K562 (cell line): ENCODE data around the gene UQCC2. TPM values are rescaled to one million over a fixed set of nuclear protein-coding genes. Genes with fewer than 3 reads are reported as not detected.

Experiments
- CBFA2T2 ChIP-seq: fragments of 450-650 bp; conservative IDR thresholded peaks from 2 replicates; pipeline ENCODE4 v1.6.1; 2017; ENCODE audit warnings: mild to moderate bottlenecking
- FOXA1 ChIP-seq: fragments of 450-650 bp; IDR thresholded peaks from 2 replicates; pipeline ENCODE4 v1.6.1; 2016; ENCODE audit warnings: mild to moderate bottlenecking, borderline replicate concordance
- GATAD2A ChIP-seq: fragments of 450-650 bp; IDR thresholded peaks from 2 replicates; pipeline ENCODE4 v1.6.1; 2017
- NBN ChIP-seq: fragments of 450-650 bp; IDR thresholded peaks from 2 replicates; pipeline ENCODE4 v1.6.1; 2016; ENCODE audit warnings: low read depth, mild to moderate bottlenecking
- NEUROD1 ChIP-seq: fragments of 150-350 bp; IDR thresholded peaks from 2 replicates; pipeline ENCODE4 v1.6.1; 2014; ENCODE audit warnings: borderline replicate concordance, low read length, low read depth; ENCODE audit not compliant: partially characterized antibody
- RBM25 ChIP-seq: fragments of 200-400 bp; formaldehyde crosslinking; IDR thresholded peaks from 2 replicates; pipeline ENCODE4 v1.6.1; 2018; ENCODE audit warnings: low read length, low read depth, moderate library complexity; ENCODE audit not compliant: severe bottlenecking
- ZC3H4 ChIP-seq: sonication (generic); formaldehyde crosslinking; IDR thresholded peaks from 2 replicates; pipeline ENCODE4 v1.9.0; 2021; ENCODE audit warnings: missing genetic modification reagents, borderline replicate concordance
- ZNF561 ChIP-seq: fragments of 450-650 bp; formaldehyde crosslinking; conservative IDR thresholded peaks from 2 replicates; pipeline ENCODE4 v1.4.0; 2020; ENCODE audit warnings: mild to moderate bottlenecking, moderate library complexity
- ZNF764 ChIP-seq: fragments of 250-450 bp; sonication (Bioruptor Pico); IDR thresholded peaks from 2 replicates; pipeline ENCODE4 v1.4.0; 2020; ENCODE audit warnings: low read depth, mild to moderate bottlenecking, moderate library complexity
- polyA plus RNA-seq, 8 experiments: library from polyadenylated mRNA; depleted of rRNA in 4 of 8; stranded (reverse) in 5 of 8; unstranded in 3 of 8; fragments of >200 nt; fragmentation: Nextera tagmentation in 2 of 8; fragmentation: Illumina TruSeq in 1 of 8; extraction: Ambion mirVana in 2 of 8; extraction: Trizol in 1 of 8; gene quantifications; 2 replicates each; pipeline versions ENCODE4 v1.2.1 to v1.2.3, GENCODE V29; 2011 to 2014; ENCODE audit warnings: inconsistent platforms in 1 of 8, missing spikeins in 1 of 8
- total RNA-seq, 7 experiments: library from RNA; depleted of rRNA in 6 of 7; stranded (reverse); fragments of >200 nt in 6 of 7; fragmentation: Illumina TruSeq in 2 of 7; extraction: Trizol in 2 of 7; gene quantifications; 2 replicates each; pipeline versions ENCODE4 v1.2.1 to v1.2.3, GENCODE V29; 2011 to 2021; ENCODE audit warnings: low replicate concordance in 1 of 7
- TF ChIP-seq, protein P1 (sequence below): fragments of 450-650 bp; formaldehyde crosslinking; IDR thresholded peaks from 2 replicates; pipeline ENCODE4 v1.4.0; 2020; ENCODE audit warnings: mild to moderate bottlenecking, moderate library complexity
- TF ChIP-seq, protein P2 (sequence below): fragments of 250-450 bp; sonication (Bioruptor Pico); IDR thresholded peaks from 2 replicates; pipeline ENCODE4 v1.9.0; 2021; ENCODE audit warnings: mild to moderate bottlenecking, inconsistent platforms
- TF ChIP-seq, protein P3 (sequence below): fragments of 450-650 bp; IDR thresholded peaks from 2 replicates; pipeline ENCODE4 v1.6.1; 2016; ENCODE audit warnings: missing biosample characterization, missing genetic modification characterization
- TF ChIP-seq, protein P4 (sequence below): fragments of 150-350 bp; IDR thresholded peaks from 2 replicates; pipeline ENCODE4 v1.6.1; 2014; ENCODE audit warnings: low read depth, mild to moderate bottlenecking, low read length, borderline replicate concordance
- TF ChIP-seq, protein P5 (sequence below), 2 experiments: fragments of 450-650 bp; IDR thresholded peaks; 2 replicates each; pipeline ENCODE4 v1.6.1; 2018; ENCODE audit warnings: mild to moderate bottlenecking in 2 of 2, low read depth in 1 of 2; ENCODE audit not compliant: partially characterized antibody in 2 of 2

UQCC2 gene
- total and polyA plus RNA-seq, 9 of the 15 experiments (the other 6 are each of a cell fraction or from before 2014, with no cell fraction given), result 58.5 to 927 (median 158) TPM

DNA sequence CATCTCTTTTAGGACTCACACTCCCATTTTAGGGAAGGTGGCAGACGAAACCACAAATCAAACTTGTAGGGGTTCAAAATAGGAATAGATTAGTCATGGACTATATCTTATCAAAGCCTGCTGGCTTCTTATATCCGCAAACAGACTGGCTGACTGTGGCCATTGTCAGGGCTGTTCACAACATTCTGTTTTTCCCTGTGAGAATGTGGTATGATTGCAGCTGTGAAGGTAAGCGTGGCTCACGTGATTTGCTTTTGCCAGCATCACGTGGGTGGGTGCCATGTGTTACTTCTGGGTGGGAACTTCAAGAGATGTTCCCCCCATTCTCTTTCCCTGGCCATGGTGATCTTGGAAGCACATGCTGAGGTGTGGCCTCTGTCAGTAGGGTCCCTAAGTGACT lies 29.3 kb upstream of the UQCC2 start (continued):
- TF ChIP-seq, protein P1, sequence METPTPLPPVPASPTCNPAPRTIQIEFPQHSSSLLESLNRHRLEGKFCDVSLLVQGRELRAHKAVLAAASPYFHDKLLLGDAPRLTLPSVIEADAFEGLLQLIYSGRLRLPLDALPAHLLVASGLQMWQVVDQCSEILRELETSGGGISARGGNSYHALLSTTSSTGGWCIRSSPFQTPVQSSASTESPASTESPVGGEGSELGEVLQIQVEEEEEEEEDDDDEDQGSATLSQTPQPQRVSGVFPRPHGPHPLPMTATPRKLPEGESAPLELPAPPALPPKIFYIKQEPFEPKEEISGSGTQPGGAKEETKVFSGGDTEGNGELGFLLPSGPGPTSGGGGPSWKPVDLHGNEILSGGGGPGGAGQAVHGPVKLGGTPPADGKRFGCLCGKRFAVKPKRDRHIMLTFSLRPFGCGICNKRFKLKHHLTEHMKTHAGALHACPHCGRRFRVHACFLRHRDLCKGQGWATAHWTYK (CRISPR knock-in tag), result no peak
- TF ChIP-seq ZNF561 (CRISPR knock-in tag) (no peak), RBM25 (no peak), GATAD2A (no peak), ZC3H4 (CRISPR knock-in tag) (no peak), ZNF764 (no peak), NEUROD1 (no peak), FOXA1 (no peak), CBFA2T2 (0 out of 2 replicates have a peak, but pooled peaks have one; percentile 39), NBN (no peak)
- TF ChIP-seq, protein P2, sequence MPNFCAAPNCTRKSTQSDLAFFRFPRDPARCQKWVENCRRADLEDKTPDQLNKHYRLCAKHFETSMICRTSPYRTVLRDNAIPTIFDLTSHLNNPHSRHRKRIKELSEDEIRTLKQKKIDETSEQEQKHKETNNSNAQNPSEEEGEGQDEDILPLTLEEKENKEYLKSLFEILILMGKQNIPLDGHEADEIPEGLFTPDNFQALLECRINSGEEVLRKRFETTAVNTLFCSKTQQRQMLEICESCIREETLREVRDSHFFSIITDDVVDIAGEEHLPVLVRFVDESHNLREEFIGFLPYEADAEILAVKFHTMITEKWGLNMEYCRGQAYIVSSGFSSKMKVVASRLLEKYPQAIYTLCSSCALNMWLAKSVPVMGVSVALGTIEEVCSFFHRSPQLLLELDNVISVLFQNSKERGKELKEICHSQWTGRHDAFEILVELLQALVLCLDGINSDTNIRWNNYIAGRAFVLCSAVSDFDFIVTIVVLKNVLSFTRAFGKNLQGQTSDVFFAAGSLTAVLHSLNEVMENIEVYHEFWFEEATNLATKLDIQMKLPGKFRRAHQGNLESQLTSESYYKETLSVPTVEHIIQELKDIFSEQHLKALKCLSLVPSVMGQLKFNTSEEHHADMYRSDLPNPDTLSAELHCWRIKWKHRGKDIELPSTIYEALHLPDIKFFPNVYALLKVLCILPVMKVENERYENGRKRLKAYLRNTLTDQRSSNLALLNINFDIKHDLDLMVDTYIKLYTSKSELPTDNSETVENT (CRISPR knock-in tag), result no peak
- TF ChIP-seq, protein P3, sequence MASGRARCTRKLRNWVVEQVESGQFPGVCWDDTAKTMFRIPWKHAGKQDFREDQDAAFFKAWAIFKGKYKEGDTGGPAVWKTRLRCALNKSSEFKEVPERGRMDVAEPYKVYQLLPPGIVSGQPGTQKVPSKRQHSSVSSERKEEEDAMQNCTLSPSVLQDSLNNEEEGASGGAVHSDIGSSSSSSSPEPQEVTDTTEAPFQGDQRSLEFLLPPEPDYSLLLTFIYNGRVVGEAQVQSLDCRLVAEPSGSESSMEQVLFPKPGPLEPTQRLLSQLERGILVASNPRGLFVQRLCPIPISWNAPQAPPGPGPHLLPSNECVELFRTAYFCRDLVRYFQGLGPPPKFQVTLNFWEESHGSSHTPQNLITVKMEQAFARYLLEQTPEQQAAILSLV (tag), result no peak
- TF ChIP-seq, protein P4, sequence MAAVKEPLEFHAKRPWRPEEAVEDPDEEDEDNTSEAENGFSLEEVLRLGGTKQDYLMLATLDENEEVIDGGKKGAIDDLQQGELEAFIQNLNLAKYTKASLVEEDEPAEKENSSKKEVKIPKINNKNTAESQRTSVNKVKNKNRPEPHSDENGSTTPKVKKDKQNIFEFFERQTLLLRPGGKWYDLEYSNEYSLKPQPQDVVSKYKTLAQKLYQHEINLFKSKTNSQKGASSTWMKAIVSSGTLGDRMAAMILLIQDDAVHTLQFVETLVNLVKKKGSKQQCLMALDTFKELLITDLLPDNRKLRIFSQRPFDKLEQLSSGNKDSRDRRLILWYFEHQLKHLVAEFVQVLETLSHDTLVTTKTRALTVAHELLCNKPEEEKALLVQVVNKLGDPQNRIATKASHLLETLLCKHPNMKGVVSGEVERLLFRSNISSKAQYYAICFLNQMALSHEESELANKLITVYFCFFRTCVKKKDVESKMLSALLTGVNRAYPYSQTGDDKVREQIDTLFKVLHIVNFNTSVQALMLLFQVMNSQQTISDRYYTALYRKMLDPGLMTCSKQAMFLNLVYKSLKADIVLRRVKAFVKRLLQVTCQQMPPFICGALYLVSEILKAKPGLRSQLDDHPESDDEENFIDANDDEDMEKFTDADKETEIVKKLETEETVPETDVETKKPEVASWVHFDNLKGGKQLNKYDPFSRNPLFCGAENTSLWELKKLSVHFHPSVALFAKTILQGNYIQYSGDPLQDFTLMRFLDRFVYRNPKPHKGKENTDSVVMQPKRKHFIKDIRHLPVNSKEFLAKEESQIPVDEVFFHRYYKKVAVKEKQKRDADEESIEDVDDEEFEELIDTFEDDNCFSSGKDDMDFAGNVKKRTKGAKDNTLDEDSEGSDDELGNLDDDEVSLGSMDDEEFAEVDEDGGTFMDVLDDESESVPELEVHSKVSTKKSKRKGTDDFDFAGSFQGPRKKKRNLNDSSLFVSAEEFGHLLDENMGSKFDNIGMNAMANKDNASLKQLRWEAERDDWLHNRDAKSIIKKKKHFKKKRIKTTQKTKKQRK, result no peak
- TF ChIP-seq, protein P5, sequence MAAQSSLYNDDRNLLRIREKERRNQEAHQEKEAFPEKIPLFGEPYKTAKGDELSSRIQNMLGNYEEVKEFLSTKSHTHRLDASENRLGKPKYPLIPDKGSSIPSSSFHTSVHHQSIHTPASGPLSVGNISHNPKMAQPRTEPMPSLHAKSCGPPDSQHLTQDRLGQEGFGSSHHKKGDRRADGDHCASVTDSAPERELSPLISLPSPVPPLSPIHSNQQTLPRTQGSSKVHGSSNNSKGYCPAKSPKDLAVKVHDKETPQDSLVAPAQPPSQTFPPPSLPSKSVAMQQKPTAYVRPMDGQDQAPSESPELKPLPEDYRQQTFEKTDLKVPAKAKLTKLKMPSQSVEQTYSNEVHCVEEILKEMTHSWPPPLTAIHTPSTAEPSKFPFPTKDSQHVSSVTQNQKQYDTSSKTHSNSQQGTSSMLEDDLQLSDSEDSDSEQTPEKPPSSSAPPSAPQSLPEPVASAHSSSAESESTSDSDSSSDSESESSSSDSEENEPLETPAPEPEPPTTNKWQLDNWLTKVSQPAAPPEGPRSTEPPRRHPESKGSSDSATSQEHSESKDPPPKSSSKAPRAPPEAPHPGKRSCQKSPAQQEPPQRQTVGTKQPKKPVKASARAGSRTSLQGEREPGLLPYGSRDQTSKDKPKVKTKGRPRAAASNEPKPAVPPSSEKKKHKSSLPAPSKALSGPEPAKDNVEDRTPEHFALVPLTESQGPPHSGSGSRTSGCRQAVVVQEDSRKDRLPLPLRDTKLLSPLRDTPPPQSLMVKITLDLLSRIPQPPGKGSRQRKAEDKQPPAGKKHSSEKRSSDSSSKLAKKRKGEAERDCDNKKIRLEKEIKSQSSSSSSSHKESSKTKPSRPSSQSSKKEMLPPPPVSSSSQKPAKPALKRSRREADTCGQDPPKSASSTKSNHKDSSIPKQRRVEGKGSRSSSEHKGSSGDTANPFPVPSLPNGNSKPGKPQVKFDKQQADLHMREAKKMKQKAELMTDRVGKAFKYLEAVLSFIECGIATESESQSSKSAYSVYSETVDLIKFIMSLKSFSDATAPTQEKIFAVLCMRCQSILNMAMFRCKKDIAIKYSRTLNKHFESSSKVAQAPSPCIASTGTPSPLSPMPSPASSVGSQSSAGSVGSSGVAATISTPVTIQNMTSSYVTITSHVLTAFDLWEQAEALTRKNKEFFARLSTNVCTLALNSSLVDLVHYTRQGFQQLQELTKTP (IDR thresholded peaks at IDR 0.05; ENCODE audit: low read depth in 1 of 2, partially characterized antibody in 2 of 2), result no peak
